Keratinocyte (primary cell): Measurements from ENCODE around the gene TMEM204. TPM values are rescaled to one million over a fixed set of nuclear protein-coding genes. Genes with fewer than 3 reads are reported as not detected.

ENCODE experiments used
- DNase-seq: peaks from one replicate; pipeline ENCODE4 v3.0.0-alpha.2; 2011; ENCODE audit warnings: low read depth, missing footprints, low spot score
- FAIRE-seq: peaks from 2 replicates; lab custom pipeline; 2011; peaks lifted over from hg19 to GRCh38; lab: Jason Lieb, UNC
- H2AFZ ChIP-seq: 2 replicates; pipeline ENCODE4 v1.6.0; 2012; ENCODE audit warnings: low read length, control low read depth, inconsistent platforms; ENCODE audit not compliant: control insufficient read depth
- H3K27ac ChIP-seq: 2 replicates; pipeline ENCODE4 v1.5.1; 2011; ENCODE audit warnings: low read length; ENCODE audit not compliant: control insufficient read depth, insufficient read depth
- H3K27me3 ChIP-seq: 3 replicates; pipeline ENCODE4 v1.6.0; 2011; ENCODE audit warnings: low read length; ENCODE audit not compliant: control insufficient read depth, insufficient read depth; ENCODE audit errors: extremely low read depth
- H3K36me3 ChIP-seq, 2 experiments: 2 replicates in 1 of 2; 3 replicates in 1 of 2; pipeline ENCODE4 v1.5.1; 2011; ENCODE audit warnings: low read length in 2 of 2, mild to moderate bottlenecking in 1 of 2; ENCODE audit not compliant: control insufficient read depth in 2 of 2, insufficient read depth in 2 of 2; ENCODE audit errors: extremely low read depth in 1 of 2
- H3K4me1 ChIP-seq: 3 replicates; pipeline ENCODE4 v1.5.1; 2011; ENCODE audit warnings: low read length; ENCODE audit not compliant: control insufficient read depth, insufficient read depth; ENCODE audit errors: extremely low read depth
- H3K4me2 ChIP-seq: 3 replicates; pipeline ENCODE4 v1.6.0; 2011; ENCODE audit warnings: low read depth, low read length; ENCODE audit not compliant: control insufficient read depth, insufficient read depth; ENCODE audit errors: extremely low read depth
- H3K4me3 ChIP-seq, 3 experiments: fragments of 200-600 bp in 1 of 3; sonication (generic) in 1 of 3; 2 replicates in 2 of 3; 3 replicates in 1 of 3; pipeline ENCODE4 v1.5.1; 2011 to 2016; ENCODE audit warnings: low read length in 3 of 3, mild to moderate bottlenecking in 3 of 3, control low read depth in 2 of 3, inconsistent platforms in 1 of 3, low read depth in 1 of 3, mixed read lengths in 1 of 3, mixed run types in 1 of 3, moderate library complexity in 1 of 3; ENCODE audit not compliant: control insufficient read depth in 2 of 3, insufficient read depth in 2 of 3; ENCODE audit errors: extremely low read depth in 1 of 3
- H3K79me2 ChIP-seq: 2 replicates; pipeline ENCODE4 v1.6.0; 2012; ENCODE audit warnings: low read length; ENCODE audit not compliant: control insufficient read depth, insufficient read depth
- H3K9ac ChIP-seq: 3 replicates; pipeline ENCODE4 v1.6.0; 2011; ENCODE audit warnings: low read length; ENCODE audit not compliant: control insufficient read depth, insufficient read depth; ENCODE audit errors: extremely low read depth
- H3K9me1 ChIP-seq: 3 replicates; pipeline ENCODE4 v1.6.0; 2011; ENCODE audit warnings: low read length; ENCODE audit not compliant: control insufficient read depth, insufficient read depth; ENCODE audit errors: extremely low read depth
- H3K9me3 ChIP-seq: 2 replicates; pipeline ENCODE4 v1.5.1; 2012; ENCODE audit warnings: low read depth, low read length; ENCODE audit not compliant: control insufficient read depth
- H4K20me1 ChIP-seq: 3 replicates; pipeline ENCODE4 v1.6.0; 2011; ENCODE audit warnings: low read length; ENCODE audit not compliant: control insufficient read depth, insufficient read depth; ENCODE audit errors: extremely low read depth
- EZH2 ChIP-seq: IDR thresholded peaks from one replicate; pipeline ENCODE4 v1.6.1; 2012; ENCODE audit warnings: inconsistent platforms, mild to moderate bottlenecking, low read length, moderate library complexity
- dilution Hi-C: fragments of 300-500 bp; cut with MboI; formaldehyde crosslinking; loops from one replicate; pipeline ENCODE4 v1.7.0; 2020; ENCODE audit warnings: low sequenced_read_pairs; ENCODE audit not compliant: extremely low pct_ligation_motif_present
- polyA plus RNA-seq, 5 experiments: library from polyadenylated mRNA; depleted of rRNA in 3 of 5; stranded (reverse) in 3 of 5; stranded (forward) in 1 of 5; unstranded in 1 of 5; fragments of >200 nt; gene quantifications; 1 replicate in 1 of 5; 2 replicates in 3 of 5; 3 replicates in 1 of 5; pipeline versions ENCODE4 v1.2.1 to v1.2.3, GENCODE V29; 2011 to 2012; ENCODE audit warnings: missing spikeins in 2 of 5, low read depth in 1 of 5, low replicate concordance in 1 of 5
- TF ChIP-seq, protein P1 (sequence below), 3 experiments: IDR thresholded peaks in 1 of 3; conservative IDR thresholded peaks in 1 of 3; optimal IDR thresholded peaks in 1 of 3; 2 replicates in 2 of 3; 3 replicates in 1 of 3; pipeline versions ENCODE3 to v1.5.1; 2011; ENCODE audit warnings: low read length in 3 of 3, mild to moderate bottlenecking in 3 of 3, moderate library complexity in 2 of 3, control low read depth in 1 of 3, inconsistent platforms in 1 of 3; ENCODE audit not compliant: insufficient read depth in 2 of 3; ENCODE audit errors: extremely low read depth in 1 of 3

The TMEM204 gene
- polyA plus RNA-seq, 1 donor (not counting 4 experiments of a cell fraction or from before 2014, with no cell fraction given) = 1.0 TPM

- TF ChIP-seq EZH2 = no peak
- TF ChIP-seq, protein P1, sequence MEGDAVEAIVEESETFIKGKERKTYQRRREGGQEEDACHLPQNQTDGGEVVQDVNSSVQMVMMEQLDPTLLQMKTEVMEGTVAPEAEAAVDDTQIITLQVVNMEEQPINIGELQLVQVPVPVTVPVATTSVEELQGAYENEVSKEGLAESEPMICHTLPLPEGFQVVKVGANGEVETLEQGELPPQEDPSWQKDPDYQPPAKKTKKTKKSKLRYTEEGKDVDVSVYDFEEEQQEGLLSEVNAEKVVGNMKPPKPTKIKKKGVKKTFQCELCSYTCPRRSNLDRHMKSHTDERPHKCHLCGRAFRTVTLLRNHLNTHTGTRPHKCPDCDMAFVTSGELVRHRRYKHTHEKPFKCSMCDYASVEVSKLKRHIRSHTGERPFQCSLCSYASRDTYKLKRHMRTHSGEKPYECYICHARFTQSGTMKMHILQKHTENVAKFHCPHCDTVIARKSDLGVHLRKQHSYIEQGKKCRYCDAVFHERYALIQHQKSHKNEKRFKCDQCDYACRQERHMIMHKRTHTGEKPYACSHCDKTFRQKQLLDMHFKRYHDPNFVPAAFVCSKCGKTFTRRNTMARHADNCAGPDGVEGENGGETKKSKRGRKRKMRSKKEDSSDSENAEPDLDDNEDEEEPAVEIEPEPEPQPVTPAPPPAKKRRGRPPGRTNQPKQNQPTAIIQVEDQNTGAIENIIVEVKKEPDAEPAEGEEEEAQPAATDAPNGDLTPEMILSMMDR (optimal IDR thresholded peaks at IDR 0.05 in 1 of 3, IDR thresholded peaks at IDR 0.05 in 1 of 3, conservative IDR thresholded peaks at IDR 0.05 in 1 of 3; ENCODE audit: extremely low read depth in 1 of 3, insufficient read depth in 2 of 3, low read length in 3 of 3) = no peak
- Histone ChIP-seq H3K9me1 (no peaks in the 10 kb centered on the region), H3K27ac (no peak overlapping the region), H3K9ac (no peak overlapping the region), H4K20me1 (no peaks in the 10 kb centered on the region), H3K79me2 (no peaks in the 10 kb centered on the region), H2AFZ (no peak overlapping the region), H3K27me3 (no peaks in the 10 kb centered on the region), H3K36me3 (peaks cover 0 to 4% of the 10 kb centered on the region in 2 experiments), H3K9me3 (no peaks in the 10 kb centered on the region), H3K4me3 (no peak overlapping the region), H3K4me2 (no peak overlapping the region), H3K4me1 (no peaks in the 10 kb centered on the region)
- FAIRE-seq = no peak
- DNase-seq = no peak
- dilution Hi-C loops = no loop called here
Observed at GRCh38 chr16:1572673-1573072, 39.2 kb downstream of the TMEM204 start.

DNA sequence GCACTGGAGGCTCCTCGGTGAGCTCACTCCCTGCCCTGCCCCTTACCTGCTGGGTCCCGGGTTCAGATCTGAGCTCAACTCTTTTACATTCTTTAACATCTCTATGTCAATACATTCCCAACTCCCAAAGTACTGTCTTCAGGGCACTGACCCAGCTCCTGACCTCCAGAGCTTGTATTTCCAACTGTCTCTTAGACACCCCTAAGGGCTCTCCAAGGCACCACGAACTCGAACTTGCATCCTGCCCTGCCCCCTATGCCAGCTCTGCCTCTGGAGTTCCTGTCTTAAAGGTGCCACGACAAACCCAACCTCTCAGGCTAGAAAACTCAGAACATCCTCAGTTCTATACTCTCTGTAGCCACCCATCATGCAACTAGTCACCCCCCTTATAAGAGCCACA is 39.8 kb downstream of the TMEM204 start:
- Histone ChIP-seq H3K79me2 (no peaks in the 10 kb centered on the region), H3K36me3 (peaks cover 0 to 1% of the 10 kb centered on the region in 2 experiments), H3K27ac (no peak overlapping the region), H3K27me3 (no peaks in the 10 kb centered on the region), H3K9me1 (no peaks in the 10 kb centered on the region), H3K4me1 (no peaks in the 10 kb centered on the region), H3K9me3 (no peaks in the 10 kb centered on the region), H4K20me1 (no peaks in the 10 kb centered on the region), H3K9ac (no peak overlapping the region), H2AFZ (no peak overlapping the region), H3K4me2 (no peak overlapping the region), H3K4me3 (no peak overlapping the region)
- FAIRE-seq = no peak
- TF ChIP-seq, protein P1 (optimal IDR thresholded peaks at IDR 0.05 in 1 of 3, IDR thresholded peaks at IDR 0.05 in 1 of 3, conservative IDR thresholded peaks at IDR 0.05 in 1 of 3; ENCODE audit: extremely low read depth in 1 of 3, insufficient read depth in 2 of 3, low read length in 3 of 3) = no peak
- no peak for TF ChIP-seq EZH2
- dilution Hi-C loops = no loop called here
- DNase-seq = no peak
